Body of pancreas (tissue), 4 donors: ENCODE data around the gene RNF168. TPM values are rescaled to one million over a fixed set of nuclear protein-coding genes. Genes with fewer than 3 reads are reported as not detected.
"Not testable (repeated sequence)": the region's sequence is repeated elsewhere in the genome, so short reads cannot be mapped to it uniquely, and the experiment has no call there.

ENCODE experiments used
- ATAC-seq: fragments of 150-250 bp; one replicate; pipeline ENCODE4 v1.9.1; 2016
- DNase-seq, 4 donors: peaks; one replicate each; pipeline ENCODE4 v3.0.0-alpha.2; 2019
- H3K27ac ChIP-seq, 4 donors: fragments of 200-600 bp; sonication (generic); 1 replicate in 3 of 4; 2 replicates in 1 of 4; pipeline versions ENCODE4 v1.5.1 to v1.6.1; 2016 to 2019; ENCODE audit warnings: mild to moderate bottlenecking in 1 of 4, mixed read lengths in 1 of 4, moderate library complexity in 1 of 4
- H3K27me3 ChIP-seq, 2 donors: fragments of 200-600 bp; sonication (generic); one replicate each; pipeline ENCODE4 v1.6.0; 2016; ENCODE audit warnings: mild to moderate bottlenecking in 1 of 2
- H3K36me3 ChIP-seq, 2 donors: fragments of 200-600 bp; sonication (generic); replicated peaks in 1 of 2; 2 replicates each; pipeline ENCODE4 v1.5.1; 2016; ENCODE audit warnings: low read depth in 2 of 2; ENCODE audit not compliant: insufficient read depth in 1 of 2
- H3K4me1 ChIP-seq: fragments of 200-600 bp; sonication (generic); one replicate; pipeline ENCODE4 v1.6.0; 2016
- H3K4me3 ChIP-seq, 2 donors: fragments of 200-600 bp; sonication (generic); 1 replicate in 1 of 2; 2 replicates in 1 of 2; pipeline ENCODE4 v1.5.1; 2016 to 2019
- H3K9me3 ChIP-seq, 3 donors: fragments of 200-600 bp; sonication (generic); 1 replicate in 2 of 3; 2 replicates in 1 of 3; pipeline ENCODE4 v1.5.1; 2016
- POLR2A ChIP-seq, 3 donors: fragments of 450-650 bp; IDR thresholded peaks; one replicate each; pipeline ENCODE4 v1.6.1; 2016; ENCODE audit warnings: antibody characterized with exemption in 3 of 3, mild to moderate bottlenecking in 2 of 3
- WGBS, 2 donors: methylation state at CpG; one replicate each; pipeline ENCODE4 v1.1.5; 2017; 5-methylcytosine and 5-hydroxymethylcytosine counted together
- intact Hi-C: fragments of 100-400 bp; cut with DNase I; formaldehyde crosslinking; loops from one replicate; pipeline ENCODE4 v1.15.1; 2023
- total RNA-seq, 2 donors: library from RNA; depleted of rRNA; stranded (reverse); fragments of >200 nt; gene quantifications; one replicate each; pipeline ENCODE4 v1.1.0, GENCODE V29; 2016
- TF ChIP-seq, protein P1 (sequence below), 7 experiments: fragments of 450-650 bp in 4 of 7; fragments of 200-600 bp in 3 of 7; sonication (generic) in 3 of 7; IDR thresholded peaks; one replicate each; pipeline ENCODE4 v1.5.1; 2016 to 2019; ENCODE audit warnings: antibody characterized with exemption in 7 of 7

Gene RNF168
- total RNA-seq, 2 donors from 2014 or later = 7.0 to 8.9 TPM

DNA sequence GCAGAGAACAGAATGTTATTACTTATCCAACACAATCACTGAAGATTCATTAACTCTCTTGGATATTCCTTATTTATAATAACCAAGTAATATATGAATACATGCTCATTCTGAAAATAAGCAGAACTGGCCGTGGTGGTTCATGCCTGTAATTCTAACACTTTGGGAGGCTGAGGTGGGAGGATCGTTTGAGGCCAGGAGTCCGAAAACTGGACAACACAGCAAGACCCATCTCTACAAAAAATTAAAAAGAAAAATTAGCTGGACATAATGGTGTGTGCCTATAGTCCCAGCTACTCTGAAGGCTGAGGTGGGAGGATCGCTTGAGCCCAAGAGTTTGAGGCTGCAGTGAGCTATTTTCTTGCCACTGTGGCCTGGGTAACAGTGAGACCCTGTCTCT is 25.9 kb downstream of the RNF168 start:
- H3K36me3 ChIP-seq = peaks cover 0 to 18% of the 10 kb centered on the region in 2 donors
- no peak overlapping the region for H3K27ac ChIP-seq
- no peak overlapping the region for H3K4me3 ChIP-seq
- no peaks in the 10 kb centered on the region for H3K4me1 ChIP-seq
- no peak for DNase-seq
- TF ChIP-seq, protein P1, sequence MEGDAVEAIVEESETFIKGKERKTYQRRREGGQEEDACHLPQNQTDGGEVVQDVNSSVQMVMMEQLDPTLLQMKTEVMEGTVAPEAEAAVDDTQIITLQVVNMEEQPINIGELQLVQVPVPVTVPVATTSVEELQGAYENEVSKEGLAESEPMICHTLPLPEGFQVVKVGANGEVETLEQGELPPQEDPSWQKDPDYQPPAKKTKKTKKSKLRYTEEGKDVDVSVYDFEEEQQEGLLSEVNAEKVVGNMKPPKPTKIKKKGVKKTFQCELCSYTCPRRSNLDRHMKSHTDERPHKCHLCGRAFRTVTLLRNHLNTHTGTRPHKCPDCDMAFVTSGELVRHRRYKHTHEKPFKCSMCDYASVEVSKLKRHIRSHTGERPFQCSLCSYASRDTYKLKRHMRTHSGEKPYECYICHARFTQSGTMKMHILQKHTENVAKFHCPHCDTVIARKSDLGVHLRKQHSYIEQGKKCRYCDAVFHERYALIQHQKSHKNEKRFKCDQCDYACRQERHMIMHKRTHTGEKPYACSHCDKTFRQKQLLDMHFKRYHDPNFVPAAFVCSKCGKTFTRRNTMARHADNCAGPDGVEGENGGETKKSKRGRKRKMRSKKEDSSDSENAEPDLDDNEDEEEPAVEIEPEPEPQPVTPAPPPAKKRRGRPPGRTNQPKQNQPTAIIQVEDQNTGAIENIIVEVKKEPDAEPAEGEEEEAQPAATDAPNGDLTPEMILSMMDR (IDR thresholded peaks at IDR 0.05) = no peak
- TF ChIP-seq POLR2A (IDR thresholded peaks at IDR 0.05) = no peak
- intact Hi-C loops = no loop called here
- 97 to 100% methylated on average over 4 of the region's 4 CpGs for WGBS, 2 donors
- no peaks in the 10 kb centered on the region for H3K27me3 ChIP-seq
- H3K9me3 ChIP-seq = no peaks in the 10 kb centered on the region
- ATAC-seq = no peak

GRCh38 chr3:196472286-196472685 is 31.3 kb downstream of the RNF168 start:
- Histone ChIP-seq H3K27me3 (no peaks in the 10 kb centered on the region), H3K27ac (no peak overlapping the region), H3K4me3 (no peak overlapping the region), H3K9me3 (no peaks in the 10 kb centered on the region), H3K36me3 (peaks cover 7 to 20% of the 10 kb centered on the region in 2 donors), H3K4me1 (no peaks in the 10 kb centered on the region)
- ATAC-seq (no peak), DNase-seq (no peak)
- WGBS, 2 donors = 90 to 92% methylated on average over 8 of the region's 8 CpGs
- TF ChIP-seq, protein P1 (IDR thresholded peaks at IDR 0.05) = no peak
- no peak for TF ChIP-seq POLR2A (IDR thresholded peaks at IDR 0.05)
- intact Hi-C loops = no loop called here

DNA sequence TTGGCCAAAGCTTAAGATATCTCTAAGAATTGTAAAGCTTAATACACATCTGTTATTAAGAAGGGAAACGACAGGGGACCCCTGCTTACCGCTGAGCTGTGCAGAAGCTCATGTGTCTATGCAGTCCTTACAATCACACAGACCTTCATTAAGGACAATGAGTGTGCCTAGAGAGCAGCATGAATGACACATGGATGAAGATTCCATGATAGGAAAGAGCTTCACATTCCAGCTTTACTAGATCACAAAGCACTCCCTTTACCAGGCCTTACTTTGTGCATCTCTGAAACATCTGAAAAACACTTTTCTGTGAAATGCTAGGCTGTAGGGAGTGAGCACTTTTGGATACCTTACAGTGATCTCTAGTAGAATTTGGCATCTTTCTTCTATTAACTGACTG is 32.0 kb downstream of the RNF168 start:
- H3K27me3 ChIP-seq = no peaks in the 10 kb centered on the region
- peaks cover 7 to 16% of the 10 kb centered on the region in 2 donors for H3K36me3 ChIP-seq
- intact Hi-C loops = no loop called here
- no peak overlapping the region for H3K27ac ChIP-seq
- no peaks in the 10 kb centered on the region for H3K9me3 ChIP-seq
- DNase-seq (no peak), ATAC-seq (no peak)
- 88 to 91% methylated on average over 2 of the region's 2 CpGs for WGBS, 2 donors
- TF ChIP-seq POLR2A (IDR thresholded peaks at IDR 0.05) = no peak
- TF ChIP-seq, protein P1 (IDR thresholded peaks at IDR 0.05) = no peak
- no peak overlapping the region for H3K4me3 ChIP-seq
- H3K4me1 ChIP-seq = no peaks in the 10 kb centered on the region

DNA sequence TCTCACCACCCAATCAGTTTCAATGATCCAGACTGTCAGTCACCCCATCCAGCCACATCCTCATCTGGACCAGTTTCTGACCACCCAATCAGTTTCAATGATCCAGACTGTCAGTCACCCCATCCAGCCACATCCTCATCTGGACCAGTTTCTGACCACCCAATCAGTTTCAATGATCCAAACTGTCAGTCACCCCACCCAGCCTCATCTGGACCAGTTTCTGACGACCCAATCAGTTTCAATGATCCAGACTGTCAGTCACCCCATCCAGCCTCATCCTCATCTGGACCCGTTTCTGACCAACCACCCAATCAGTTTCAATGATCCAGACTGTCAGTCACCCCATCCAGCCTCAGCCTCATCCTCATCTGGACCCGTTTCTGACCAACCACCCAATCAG is 33.4 kb downstream of the RNF168 start:
- intact Hi-C loops, H3K4me1 ChIP-seq, ATAC-seq, H3K27ac ChIP-seq, H3K27me3 ChIP-seq, H3K4me3 ChIP-seq, DNase-seq, H3K9me3 ChIP-seq: not testable (repeated sequence)
- 92 to 94% methylated on average over 3 of the region's 3 CpGs for WGBS, 2 donors
- H3K36me3 ChIP-seq = peaks cover 7 to 16% of the 10 kb centered on the region in 2 donors

DNA sequence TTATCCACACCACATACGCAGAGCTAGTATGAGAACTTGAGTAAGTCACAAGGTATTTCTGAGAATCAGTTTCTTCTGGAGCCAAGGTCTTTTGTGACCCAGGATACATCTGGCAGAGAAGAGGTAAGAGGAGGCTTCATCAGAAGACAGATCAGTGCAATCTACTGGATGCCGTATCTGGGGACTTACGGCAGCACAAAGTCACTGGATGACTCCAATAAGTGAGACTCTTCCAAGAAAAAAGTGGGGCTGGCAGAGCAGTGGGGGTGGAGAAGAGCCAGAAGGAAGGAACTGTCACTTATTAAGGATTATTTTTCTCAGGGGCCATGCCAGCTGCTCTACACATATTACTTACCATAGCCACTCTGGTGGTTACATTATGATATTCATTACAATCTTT is 39.8 kb downstream of the RNF168 start:
- Histone ChIP-seq H3K36me3 (no peaks in the 10 kb centered on the region), H3K4me1 (no peaks in the 10 kb centered on the region), H3K9me3 (no peaks in the 10 kb centered on the region), H3K27ac (no peak overlapping the region), H3K4me3 (no peak overlapping the region), H3K27me3 (no peaks in the 10 kb centered on the region)
- TF ChIP-seq POLR2A (IDR thresholded peaks at IDR 0.05) = no peak
- TF ChIP-seq, protein P1 (IDR thresholded peaks at IDR 0.05) = no peak
- WGBS, 2 donors = 96 to 100% methylated on average over 3 of the region's 3 CpGs
- intact Hi-C loops = no loop called here
- ATAC-seq (no peak), DNase-seq (no peak)
